Measurements from ENCODE around the gene NRXN3. TPM values are rescaled to one million over a fixed set of nuclear protein-coding genes. Genes with fewer than 3 reads are reported as not detected.

Gene NRXN3
- total RNA-seq, 1 experiment from 2014 or later: 0.07 TPM

DNA sequence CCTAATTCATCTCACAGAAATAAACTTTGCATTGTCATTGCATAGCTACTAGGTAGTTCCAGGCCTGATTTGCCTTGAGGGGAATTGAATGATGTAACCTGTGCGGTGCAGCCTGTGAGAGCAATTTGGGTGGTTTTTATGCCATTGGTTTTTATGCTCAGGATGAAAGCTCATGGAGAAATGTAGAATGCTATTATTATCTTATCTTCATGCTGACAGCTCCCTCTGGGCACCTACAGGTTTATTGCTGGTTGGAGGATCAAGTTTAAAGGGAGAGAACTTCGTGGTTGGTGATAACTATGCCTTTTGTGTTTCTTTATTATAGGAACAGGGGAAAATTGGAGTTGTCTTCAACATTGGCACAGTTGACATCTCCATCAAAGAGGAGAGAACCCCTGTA, 1493.3 kb downstream of the NRXN3 start:
- Histone ChIP-seq H3K9me3 (no peaks in the 10 kb centered on the region), H3K4me3 (no peak overlapping the region), H3K36me3 (no peaks in the 10 kb centered on the region)

GRCh38 chr14:79665556-79665955, 1495.4 kb downstream of the NRXN3 start:
- H3K36me3 ChIP-seq: no peaks in the 10 kb centered on the region
- H3K9me3 ChIP-seq: no peaks in the 10 kb centered on the region
- DNase-seq: no peak
- no peaks in the 10 kb centered on the region for H3K27me3 ChIP-seq
- no peak overlapping the region for H3K4me3 ChIP-seq

More for the DNA sequence above, 1493.3 kb downstream of the NRXN3 start:
- no peaks in the 10 kb centered on the region for H3K27me3 ChIP-seq
- no peak for DNase-seq

DNA sequence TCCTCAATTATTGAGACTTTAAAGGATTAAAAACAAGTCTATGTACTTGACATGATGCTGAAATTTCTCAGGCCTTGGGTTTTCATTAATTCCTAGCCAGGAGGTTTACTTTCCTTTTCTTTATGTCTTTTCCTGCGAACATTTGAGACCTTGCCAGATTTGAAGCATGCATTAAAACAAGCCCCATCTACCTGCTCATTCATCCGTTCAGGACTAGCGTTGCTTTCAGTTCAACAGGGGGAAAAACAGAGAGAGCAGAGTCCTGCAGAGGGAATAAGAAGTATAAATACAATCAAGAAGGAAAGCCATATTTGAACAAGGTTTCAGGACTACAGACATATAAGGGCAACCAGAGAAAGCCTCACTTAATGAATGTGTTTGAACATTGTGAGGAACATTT, 1498.8 kb downstream of the NRXN3 start:
- H3K4me3 ChIP-seq: no peak overlapping the region
- no peaks in the 10 kb centered on the region for H3K9me3 ChIP-seq
- H3K27me3 ChIP-seq: no peaks in the 10 kb centered on the region
- no peak for DNase-seq
- H3K36me3 ChIP-seq: no peaks in the 10 kb centered on the region

GRCh38 chr14:79670811-79671210, 1500.6 kb downstream of the NRXN3 start:
- H3K9me3 ChIP-seq: no peaks in the 10 kb centered on the region
- no peak overlapping the region for H3K4me3 ChIP-seq
- no peaks in the 10 kb centered on the region for H3K36me3 ChIP-seq
- DNase-seq: no peak
- H3K27me3 ChIP-seq: no peaks in the 10 kb centered on the region

DNA sequence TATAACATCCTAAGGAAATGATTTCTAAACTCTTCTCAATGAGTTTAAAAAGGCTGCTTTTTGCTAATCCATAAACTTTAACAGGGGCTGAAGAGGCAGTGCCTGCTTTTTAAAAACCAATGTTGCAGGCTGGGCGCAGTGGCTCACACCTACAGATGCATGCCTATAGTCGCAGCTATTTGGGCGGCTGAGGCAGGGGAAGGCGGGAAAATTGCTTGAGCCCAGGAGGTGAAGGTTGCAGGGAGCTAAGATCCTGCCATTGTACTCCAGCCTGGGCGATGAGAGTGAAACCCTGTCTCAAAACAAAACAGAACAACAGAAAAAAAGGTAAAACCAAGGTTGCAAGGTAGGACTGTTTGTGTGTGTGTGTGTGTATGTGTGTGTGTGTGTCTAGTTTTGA, 1509.9 kb downstream of the NRXN3 start:
- no peak for DNase-seq
- Histone ChIP-seq H3K4me3 (no peak overlapping the region), H3K9me3 (no peaks in the 10 kb centered on the region), H3K36me3 (no peaks in the 10 kb centered on the region), H3K27me3 (no peaks in the 10 kb centered on the region)

- Histone ChIP-seq H3K4me3 (no peak overlapping the region), H3K9me3 (no peaks in the 10 kb centered on the region), H3K27me3 (no peaks in the 10 kb centered on the region), H3K36me3 (no peaks in the 10 kb centered on the region)
- DNase-seq: no peak
Measured at GRCh38 chr14:79686196-79686595, 1516.0 kb downstream of the NRXN3 start.

GRCh38 chr14:79690960-79691359, 1520.8 kb downstream of the NRXN3 start:
- H3K27me3 ChIP-seq: no peaks in the 10 kb centered on the region
- H3K4me3 ChIP-seq: no peak overlapping the region
- no peaks in the 10 kb centered on the region for H3K9me3 ChIP-seq
- DNase-seq: no peak
- no peaks in the 10 kb centered on the region for H3K36me3 ChIP-seq

- DNase-seq: no peak
- H3K36me3 ChIP-seq: no peaks in the 10 kb centered on the region
- no peaks in the 10 kb centered on the region for H3K27me3 ChIP-seq
- no peaks in the 10 kb centered on the region for H3K9me3 ChIP-seq
- no peak overlapping the region for H3K4me3 ChIP-seq
Measured at GRCh38 chr14:79693935-79694334, 1523.8 kb downstream of the NRXN3 start.

GRCh38 chr14:79695307-79695706, 1525.1 kb downstream of the NRXN3 start:
- DNase-seq: no peak
- Histone ChIP-seq H3K4me3 (no peak overlapping the region), H3K27me3 (no peaks in the 10 kb centered on the region), H3K9me3 (no peaks in the 10 kb centered on the region), H3K36me3 (no peaks in the 10 kb centered on the region)

- H3K4me3 ChIP-seq: no peak overlapping the region
- H3K9me3 ChIP-seq: no peaks in the 10 kb centered on the region
- no peaks in the 10 kb centered on the region for H3K36me3 ChIP-seq
- DNase-seq: no peak
- H3K27me3 ChIP-seq: no peaks in the 10 kb centered on the region
Measured at GRCh38 chr14:79698298-79698711, 1528.1 kb downstream of the NRXN3 start.

DNA sequence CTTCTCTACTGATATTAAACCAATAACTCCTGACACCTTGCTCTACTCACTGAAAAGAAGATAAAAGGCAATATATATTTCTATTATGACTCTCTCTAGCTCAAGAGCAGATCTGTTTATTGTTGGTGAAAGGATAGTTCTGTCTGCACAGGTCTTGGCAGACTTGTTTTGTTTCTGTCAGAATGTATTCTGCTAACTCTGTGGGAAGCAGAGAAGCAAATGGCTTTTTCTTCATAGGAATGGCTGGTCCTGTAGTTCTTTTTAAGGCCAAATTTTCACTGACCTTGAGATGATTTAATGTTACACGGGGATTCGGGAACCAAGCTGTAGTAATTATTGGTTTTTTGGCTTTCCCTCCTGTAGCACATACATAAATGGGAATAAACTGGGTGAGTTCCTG, 1529.0 kb downstream of the NRXN3 start:
- Histone ChIP-seq H3K27me3 (no peaks in the 10 kb centered on the region), H3K9me3 (no peaks in the 10 kb centered on the region), H3K4me3 (no peak overlapping the region), H3K36me3 (no peaks in the 10 kb centered on the region)
- DNase-seq: no peak

DNA sequence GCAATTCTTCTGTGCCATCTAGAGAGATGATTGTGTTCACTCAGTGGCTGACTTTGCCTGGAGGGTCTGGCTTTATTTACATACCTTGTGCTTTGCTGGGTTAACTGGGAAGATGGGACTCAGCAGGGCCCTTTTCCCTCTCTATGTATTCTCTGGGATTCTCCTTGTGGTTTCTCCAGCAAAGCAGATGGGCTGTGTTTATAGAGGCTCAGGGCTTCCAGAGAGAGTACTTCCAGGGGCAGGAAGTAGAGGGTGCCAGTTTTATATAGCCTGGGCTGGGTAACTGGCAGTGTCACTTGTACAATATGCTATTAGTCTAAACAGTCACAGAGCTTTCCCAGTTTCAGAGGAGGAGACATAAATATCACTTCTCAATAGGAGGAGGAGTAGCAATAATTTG, 1531.2 kb downstream of the NRXN3 start:
- no peak for DNase-seq
- Histone ChIP-seq H3K36me3 (no peaks in the 10 kb centered on the region), H3K4me3 (no peak overlapping the region), H3K9me3 (no peaks in the 10 kb centered on the region), H3K27me3 (no peaks in the 10 kb centered on the region)

DNA sequence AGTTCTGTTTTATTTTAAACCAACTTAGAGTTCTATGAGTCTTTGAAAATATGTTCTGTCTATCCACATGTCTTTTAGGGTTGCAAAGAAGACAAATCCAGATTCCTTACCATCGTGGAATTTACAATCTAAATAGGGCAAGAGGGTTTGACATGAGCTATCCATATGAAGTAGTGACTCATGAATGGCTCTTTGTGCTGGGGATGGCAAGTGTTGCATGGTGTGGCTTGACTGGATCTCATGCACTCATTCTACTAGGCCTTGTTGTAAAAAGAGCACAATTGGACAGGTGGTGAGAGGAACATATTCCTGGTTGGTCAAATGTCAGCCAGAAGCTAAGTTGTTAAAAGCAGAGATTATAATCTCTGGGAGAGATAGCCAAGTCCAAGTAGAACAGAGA, 1532.0 kb downstream of the NRXN3 start:
- Histone ChIP-seq H3K36me3 (no peaks in the 10 kb centered on the region), H3K9me3 (no peaks in the 10 kb centered on the region), H3K4me3 (no peak overlapping the region), H3K27me3 (no peaks in the 10 kb centered on the region)
- DNase-seq: no peak

- Histone ChIP-seq H3K36me3 (no peaks in the 10 kb centered on the region), H3K9me3 (no peaks in the 10 kb centered on the region), H3K4me3 (no peak overlapping the region), H3K27me3 (no peaks in the 10 kb centered on the region)
- no peak for DNase-seq
Measured at GRCh38 chr14:79703209-79703608, 1533.0 kb downstream of the NRXN3 start.

GRCh38 chr14:79704041-79704807, 1534.1 kb downstream of the NRXN3 start:
- no peaks in the 10 kb centered on the region for H3K27me3 ChIP-seq
- no peaks in the 10 kb centered on the region for H3K9me3 ChIP-seq
- no peak overlapping the region for H3K4me3 ChIP-seq
- DNase-seq: no peak
- no peaks in the 10 kb centered on the region for H3K36me3 ChIP-seq

DNA sequence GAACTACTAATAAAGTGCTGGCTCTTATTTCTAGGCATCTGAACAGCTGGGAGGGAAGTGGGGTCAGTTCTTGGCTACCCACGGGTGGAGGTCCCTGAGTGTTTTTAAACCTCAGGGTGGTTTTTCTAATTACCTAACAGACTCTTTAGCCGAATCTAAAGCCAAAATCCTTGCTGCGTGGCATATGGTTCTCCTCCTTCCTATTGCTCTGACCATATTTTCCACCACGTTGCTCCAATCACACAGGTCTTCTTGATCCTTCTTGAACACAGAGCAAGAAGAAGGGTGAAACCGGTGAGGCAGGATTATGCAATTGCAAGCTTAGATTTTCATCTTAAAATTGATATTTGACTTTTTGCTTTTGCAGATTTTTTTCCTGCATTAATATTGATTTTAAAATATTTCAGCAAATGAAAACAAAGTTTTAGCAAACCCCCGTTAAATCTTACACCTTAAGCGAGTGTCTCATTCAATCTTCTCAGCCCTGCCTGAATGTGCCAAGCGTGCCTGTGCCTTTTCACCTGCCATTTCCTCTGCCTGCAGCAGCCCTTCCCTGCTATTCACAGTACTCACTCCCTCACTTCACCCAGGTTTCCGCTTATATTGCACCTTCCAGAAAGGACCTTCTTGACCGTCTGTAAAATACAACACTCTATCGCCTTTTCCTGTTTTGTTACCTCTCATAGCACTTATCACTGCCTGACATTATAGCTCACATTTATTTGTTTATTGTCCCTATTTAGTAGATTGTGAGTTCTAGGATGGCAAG, 1535.1 kb downstream of the NRXN3 start:
- DNase-seq: no peak
- H3K27me3 ChIP-seq: no peaks in the 10 kb centered on the region

GRCh38 chr14:79706382-79706781, 1536.2 kb downstream of the NRXN3 start:
- Histone ChIP-seq H3K36me3 (no peaks in the 10 kb centered on the region), H3K4me3 (no peak overlapping the region)
- DNase-seq: no peak

More for the DNA sequence above, 1535.1 kb downstream of the NRXN3 start:
- H3K4me3 ChIP-seq: no peak overlapping the region
- H3K9me3 ChIP-seq: no peaks in the 10 kb centered on the region
- no peaks in the 10 kb centered on the region for H3K36me3 ChIP-seq

More at GRCh38 chr14:79706382-79706781, 1536.2 kb downstream of the NRXN3 start:
- H3K9me3 ChIP-seq: no peaks in the 10 kb centered on the region
- no peaks in the 10 kb centered on the region for H3K27me3 ChIP-seq

Data from MG63 (cell line).